HEK293T (cell line): ENCODE data around the gene BPI.

ENCODE experiments used
- CTCF ChIA-PET: fragments of 350-600 bp; formaldehyde crosslinking; extraction: SDS; loops from one replicate; lab custom pipeline; 2021; ENCODE audit warnings: antibody characterized with exemption, inconsistent platforms; lab: Yijun Ruan, JAX
- POLR2A ChIA-PET: fragments of 350-600 bp; formaldehyde crosslinking; extraction: SDS; loops from one replicate; lab custom pipeline; 2020; ENCODE audit warnings: antibody characterized with exemption, inconsistent platforms; lab: Yijun Ruan, JAX
- DNase-seq: peaks from one replicate; pipeline ENCODE4 v3.0.0; 2012; ENCODE audit warnings: mixed read lengths; ENCODE audit errors: extremely low spot score
- ARNT ChIP-seq: fragments of 450-650 bp; IDR thresholded peaks from 2 replicates; pipeline ENCODE4 v1.6.1; 2017; ENCODE audit warnings: mild to moderate bottlenecking
- BHLHE40 ChIP-seq: fragments of 450-650 bp; IDR thresholded peaks from 2 replicates; pipeline ENCODE4 v1.6.1; 2016; ENCODE audit warnings: mild to moderate bottlenecking, moderate library complexity, borderline replicate concordance
- CTBP1 ChIP-seq: fragments of 450-650 bp; IDR thresholded peaks from 2 replicates; pipeline ENCODE4 v1.6.1; 2016; ENCODE audit warnings: borderline replicate concordance
- ELF4 ChIP-seq: fragments of 450-650 bp; IDR thresholded peaks from 2 replicates; pipeline ENCODE4 v1.6.1; 2017; ENCODE audit warnings: antibody characterized with exemption
- FOXA1 ChIP-seq: fragments of 450-650 bp; IDR thresholded peaks from 2 replicates; pipeline ENCODE4 v1.6.1; 2016; ENCODE audit warnings: mild to moderate bottlenecking
- FOXK2 ChIP-seq: fragments of 450-650 bp; IDR thresholded peaks from 2 replicates; pipeline ENCODE4 v1.6.1; 2016; ENCODE audit warnings: mild to moderate bottlenecking
- FOXM1 ChIP-seq: fragments of 450-650 bp; IDR thresholded peaks from 2 replicates; pipeline ENCODE4 v1.6.1; 2017; ENCODE audit warnings: mild to moderate bottlenecking, borderline replicate concordance
- HDGF ChIP-seq: fragments of 450-650 bp; IDR thresholded peaks from 2 replicates; pipeline ENCODE4 v1.6.1; 2017; ENCODE audit warnings: antibody characterized with exemption, borderline replicate concordance
- L3MBTL2 ChIP-seq: fragments of 450-650 bp; conservative IDR thresholded peaks from 2 replicates; pipeline ENCODE4 v1.6.1; 2016; ENCODE audit warnings: mild to moderate bottlenecking
- LEF1 ChIP-seq: fragments of 450-650 bp; IDR thresholded peaks from 2 replicates; pipeline ENCODE4 v1.6.1; 2017; ENCODE audit warnings: mild to moderate bottlenecking, borderline replicate concordance
- NFRKB ChIP-seq: fragments of 450-650 bp; IDR thresholded peaks from 2 replicates; pipeline ENCODE4 v1.6.1; 2016; ENCODE audit warnings: mild to moderate bottlenecking, moderate library complexity
- SP1 ChIP-seq: fragments of 450-650 bp; IDR thresholded peaks from 2 replicates; pipeline ENCODE4 v1.6.1; 2017
- SUZ12 ChIP-seq: fragments of 450-650 bp; IDR thresholded peaks from 2 replicates; pipeline ENCODE4 v1.6.1; 2016; ENCODE audit warnings: mild to moderate bottlenecking
- TARDBP ChIP-seq: fragments of 450-650 bp; IDR thresholded peaks from 2 replicates; pipeline ENCODE4 v1.6.1; 2016
- ZNF384 ChIP-seq: fragments of 450-650 bp; IDR thresholded peaks from 2 replicates; pipeline ENCODE4 v1.6.1; 2016
- TF ChIP-seq, protein P1 (sequence below): fragments of 450-650 bp; IDR thresholded peaks from 2 replicates; pipeline ENCODE4 v1.6.1; 2016

Gene BPI

GRCh38 chr20:38345643-38346042 is 41.7 kb downstream of the BPI start:
- TF ChIP-seq HDGF = no peak
- no peak for TF ChIP-seq FOXA1
- no peak for TF ChIP-seq SUZ12
- no peak for TF ChIP-seq FOXK2
- TF ChIP-seq FOXM1 = no peak
- TF ChIP-seq, protein P1, sequence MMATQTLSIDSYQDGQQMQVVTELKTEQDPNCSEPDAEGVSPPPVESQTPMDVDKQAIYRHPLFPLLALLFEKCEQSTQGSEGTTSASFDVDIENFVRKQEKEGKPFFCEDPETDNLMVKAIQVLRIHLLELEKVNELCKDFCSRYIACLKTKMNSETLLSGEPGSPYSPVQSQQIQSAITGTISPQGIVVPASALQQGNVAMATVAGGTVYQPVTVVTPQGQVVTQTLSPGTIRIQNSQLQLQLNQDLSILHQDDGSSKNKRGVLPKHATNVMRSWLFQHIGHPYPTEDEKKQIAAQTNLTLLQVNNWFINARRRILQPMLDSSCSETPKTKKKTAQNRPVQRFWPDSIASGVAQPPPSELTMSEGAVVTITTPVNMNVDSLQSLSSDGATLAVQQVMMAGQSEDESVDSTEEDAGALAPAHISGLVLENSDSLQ = no peak
- TF ChIP-seq ARNT = no peak
- no peak for TF ChIP-seq ZNF384
- no peak for TF ChIP-seq TARDBP
- no peak for TF ChIP-seq BHLHE40
- no peak for TF ChIP-seq LEF1
- no peak for TF ChIP-seq ELF4
- no peak for TF ChIP-seq NFRKB
- TF ChIP-seq L3MBTL2 = no peak
- no peak for TF ChIP-seq SP1
- no peak for TF ChIP-seq CTBP1
- DNase-seq = no peak
- ChIA-PET CTCF (no interaction called here), POLR2A (no interaction called here)

DNA sequence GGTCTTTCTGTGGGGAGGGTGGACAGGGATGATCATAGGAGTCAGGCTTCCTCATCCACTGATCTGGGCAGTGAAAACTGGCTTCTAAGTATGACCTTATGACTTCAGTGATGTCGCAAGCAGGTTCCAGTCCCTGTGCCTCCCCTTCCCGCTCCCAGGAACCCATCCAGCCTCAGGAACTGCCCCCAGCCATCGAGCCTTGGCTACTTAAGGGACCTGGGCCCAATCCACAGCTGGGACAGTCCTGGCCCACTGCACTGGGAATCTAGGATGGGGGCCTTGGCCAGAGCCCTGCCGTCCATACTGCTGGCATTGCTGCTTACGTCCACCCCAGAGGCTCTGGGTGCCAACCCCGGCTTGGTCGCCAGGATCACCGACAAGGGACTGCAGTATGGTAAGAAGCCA is 42.3 kb downstream of the BPI start, which contains the start of gene LBP:
Gene LBP, plus strand, starts transcription at position 236 of the 405 bp plus-strand sequence. Its CDS starts 35 bp downstream, at position 271.
- DNase-seq = no peak
- TF ChIP-seq, protein P1 = no peak
- TF ChIP-seq ELF4 (no peak), LEF1 (no peak), NFRKB (no peak), FOXM1 (no peak), FOXK2 (no peak), CTBP1 (no peak), BHLHE40 (no peak), TARDBP (no peak)
- CTCF ChIA-PET = no interaction called here
- POLR2A ChIA-PET = no interaction called here

DNA sequence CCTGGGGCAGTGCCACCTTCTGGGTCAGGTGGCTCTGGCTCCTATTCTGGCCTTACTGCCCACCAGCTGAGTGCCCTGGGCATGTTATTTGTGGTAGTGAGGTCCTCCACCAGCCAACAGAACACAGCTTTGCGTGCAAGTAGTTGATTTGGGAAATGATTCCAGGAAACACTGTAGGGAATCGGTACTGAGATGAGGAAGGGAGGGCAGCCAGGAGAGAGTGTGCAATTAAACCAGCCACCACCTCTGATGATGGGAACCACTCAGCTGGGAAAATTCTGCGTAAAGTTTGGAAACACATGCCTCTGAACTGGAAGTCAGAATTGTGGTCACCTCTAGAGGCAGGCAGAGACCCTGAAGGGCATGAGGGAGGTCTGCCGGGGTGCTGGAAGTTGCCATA is 42.8 kb downstream of the BPI start:
- no peak for DNase-seq
- no peak for TF ChIP-seq FOXK2
- POLR2A ChIA-PET = no interaction called here
- CTCF ChIA-PET = no interaction called here

GRCh38 chr20:38349856-38350255 is 45.9 kb downstream of the BPI start:
- POLR2A ChIA-PET = no interaction called here
- CTCF ChIA-PET = interaction anchor here (1.0 kb wide), 1 partner anchor 12 kb away, joined by 4 read pairs; no protein-coding TSS in a partner anchor
- no peak for DNase-seq
- TF ChIP-seq FOXK2 (no peak), ARNT (no peak), BHLHE40 (no peak), FOXA1 (no peak), CTBP1 (no peak), ZNF384 (no peak)

GRCh38 chr20:38350879-38351775 is 47.2 kb downstream of the BPI start:
- TF ChIP-seq NFRKB = no peak
- no peak for TF ChIP-seq L3MBTL2
- TF ChIP-seq TARDBP = no peak
- no peak for TF ChIP-seq FOXA1
- no peak for TF ChIP-seq ZNF384
- TF ChIP-seq, protein P1 = no peak
- no peak for TF ChIP-seq HDGF
- no peak for TF ChIP-seq FOXM1
- no peak for TF ChIP-seq BHLHE40
- TF ChIP-seq SP1 = no peak
- no peak for TF ChIP-seq CTBP1
- TF ChIP-seq ELF4 = no peak
- TF ChIP-seq ARNT = no peak
- no peak for TF ChIP-seq LEF1
- TF ChIP-seq SUZ12 = no peak
- no peak for TF ChIP-seq FOXK2
- DNase-seq = no peak
- POLR2A ChIA-PET = no interaction called here
- CTCF ChIA-PET = no interaction called here

- DNase-seq = no peak
- TF ChIP-seq, protein P1 = no peak
- TF ChIP-seq ZNF384 = no peak
- no peak for TF ChIP-seq HDGF
- TF ChIP-seq BHLHE40 = no peak
- TF ChIP-seq SP1 = no peak
- TF ChIP-seq L3MBTL2 = no peak
- TF ChIP-seq ARNT = no peak
- ChIA-PET CTCF (interaction anchor here (0.5 to 0.6 kb wide), 2 partner anchors 35 to 314 kb away, joined by 3 to 4 read pairs; no protein-coding TSS in a partner anchor), POLR2A (no interaction called here)
Measured at GRCh38 chr20:38353316-38353715, 49.4 kb downstream of the BPI start.
